ENCODE measurements around the gene NUP205.

- TF ChIP-seq POLR2A (IDR thresholded peaks at IDR 0.05; ENCODE audit: low read depth, low read length), result no peak
- TF ChIP-seq TAF1 (IDR thresholded peaks at IDR 0.05; ENCODE audit: low read depth, low read length), result no peak
- no peak for TF ChIP-seq SPI1 (IDR thresholded peaks at IDR 0.05; ENCODE audit: low read depth, low read length)
- TF ChIP-seq POU2F2 (IDR thresholded peaks at IDR 0.05; ENCODE audit: low read depth, low read length), result no peak
Observed at GRCh38 chr7:135659159-135659846, 101.6 kb downstream of the NUP205 start.

Measured in GM12891 (cell line).